GM12878 (cell line): ENCODE data around the gene KLHL5. TPM values are rescaled to one million over a fixed set of nuclear protein-coding genes. Genes with fewer than 3 reads are reported as not detected.

Experiments
- ATAC-seq: fragments of 200-7000 bp; cut with Tn5 transposase; 3 replicates; pipeline ENCODE4 v1.9.1; 2020; ENCODE audit warnings: mild to moderate bottlenecking, moderate library complexity
- BruUV-seq: library from RNA; stranded (reverse); fragments of 400-500 nt; replicated peaks from 2 replicates; lab custom pipeline; 2021; lab: Mats Ljungman, UMichigan
- CTCF ChIA-PET: fragments of 300-600 bp; sonication (Branson Sonifier 250); formaldehyde crosslinking; extraction: SDS; loops from one replicate; lab custom pipeline; 2021; ENCODE audit warnings: inconsistent platforms; lab: Yijun Ruan, JAX
- POLR2A ChIA-PET: fragments of 350-600 bp; formaldehyde crosslinking; extraction: SDS; loops from one replicate; lab custom pipeline; 2021; ENCODE audit warnings: inconsistent platforms; lab: Charles Lee
- RAD21 ChIA-PET: fragments of 300-600 bp; sonication (Branson Sonifier 250); formaldehyde crosslinking; loops from one replicate; lab custom pipeline; 2023; ENCODE audit warnings: antibody characterized with exemption; ENCODE audit not compliant: unreplicated experiment; lab: Charles Lee
- SMC1A ChIA-PET: fragments of 300-600 bp; sonication (Branson Sonifier 250); formaldehyde crosslinking; loops from one replicate; lab custom pipeline; 2023; ENCODE audit not compliant: unreplicated experiment, uncharacterized antibody; lab: Charles Lee
- DNase-seq: peaks from one replicate; pipeline ENCODE4 v3.0.0-alpha.2; 2011; ENCODE audit warnings: low read depth, low spot score
- FAIRE-seq: peaks from 3 replicates; lab custom pipeline; 2011; peaks lifted over from hg19 to GRCh38; lab: Jason Lieb, UNC
- H2AFZ ChIP-seq: 2 replicates; pipeline ENCODE4 v1.6.0; 2011; ENCODE audit warnings: low read depth, low read length, control low read depth; ENCODE audit not compliant: control insufficient read depth
- H3K27ac ChIP-seq: 2 replicates; pipeline ENCODE4 v1.5.1; 2011; ENCODE audit warnings: control low read depth; ENCODE audit not compliant: control insufficient read depth, insufficient read depth
- H3K27me3 ChIP-seq, 2 experiments: replicated peaks in 1 of 2; 2 replicates each; pipeline versions ENCODE4 v1.6.0 to v1.6.1; 2011; ENCODE audit warnings: low read length in 1 of 2; ENCODE audit not compliant: control insufficient read depth in 2 of 2, insufficient read depth in 2 of 2
- H3K36me3 ChIP-seq, 2 experiments: 2 replicates each; pipeline ENCODE4 v1.5.1; 2011; ENCODE audit warnings: low read length in 1 of 2; ENCODE audit not compliant: control insufficient read depth in 2 of 2, insufficient read depth in 2 of 2
- H3K4me1 ChIP-seq: 2 replicates; pipeline ENCODE4 v1.6.1; 2011; ENCODE audit warnings: mild to moderate bottlenecking, low read length, moderate library complexity, mixed read lengths; ENCODE audit not compliant: control insufficient read depth, insufficient read depth
- H3K4me2 ChIP-seq: 2 replicates; pipeline ENCODE4 v1.6.0; 2011; ENCODE audit warnings: control low read depth; ENCODE audit not compliant: control insufficient read depth, insufficient read depth
- H3K4me3 ChIP-seq: fragments of 200-600 bp; sonication (generic); 2 replicates; pipeline ENCODE4 v1.5.1; 2016
- H3K79me2 ChIP-seq: 2 replicates; pipeline ENCODE4 v1.6.0; 2011; ENCODE audit warnings: low read length; ENCODE audit not compliant: control insufficient read depth, insufficient read depth
- H3K9ac ChIP-seq: 2 replicates; pipeline ENCODE4 v1.8.0; 2011; ENCODE audit warnings: low read length, control low read depth, mixed read lengths; ENCODE audit not compliant: control insufficient read depth, insufficient read depth
- H3K9me3 ChIP-seq: replicated peaks from 3 replicates; pipeline ENCODE4 v1.5.1; 2011; ENCODE audit warnings: mild to moderate bottlenecking, low read length; ENCODE audit not compliant: control insufficient read depth, insufficient read depth
- H4K20me1 ChIP-seq: 2 replicates; pipeline ENCODE4 v1.6.0; 2011; ENCODE audit not compliant: control insufficient read depth, insufficient read depth
- ATF3 ChIP-seq: IDR thresholded peaks from 2 replicates; pipeline ENCODE4 v1.6.1; 2011; ENCODE audit warnings: low read depth, mild to moderate bottlenecking, low read length, moderate library complexity, borderline replicate concordance; ENCODE audit errors: extremely low read depth
- ATF7 ChIP-seq: fragments of 450-650 bp; IDR thresholded peaks from 2 replicates; pipeline ENCODE4 v1.6.1; 2016; ENCODE audit warnings: low read depth, mild to moderate bottlenecking
- EED ChIP-seq: sonication (generic); IDR thresholded peaks from 2 replicates; pipeline ENCODE4 v1.6.1; 2016; ENCODE audit warnings: antibody characterized with exemption, low read depth
- IRF5 ChIP-seq: fragments of 450-650 bp; IDR thresholded peaks from 2 replicates; pipeline ENCODE4 v1.6.1; 2017; ENCODE audit warnings: borderline replicate concordance
- NFYB ChIP-seq: IDR thresholded peaks from 2 replicates; pipeline ENCODE4 v1.6.1; 2011; ENCODE audit warnings: low read depth, mild to moderate bottlenecking, low read length, improper control_type of control experiment, moderate library complexity; ENCODE audit not compliant: insufficient read depth
- PAX8 ChIP-seq: fragments of 450-650 bp; IDR thresholded peaks from 2 replicates; pipeline ENCODE4 v1.6.1; 2017; ENCODE audit warnings: mild to moderate bottlenecking, moderate library complexity
- SIX5 ChIP-seq: IDR thresholded peaks from 2 replicates; pipeline ENCODE4 v1.6.1; 2011; ENCODE audit warnings: mild to moderate bottlenecking, low read depth, low read length, moderate library complexity; ENCODE audit not compliant: severe bottlenecking
- TCF3 ChIP-seq: IDR thresholded peaks from 2 replicates; pipeline ENCODE4 v1.6.1; 2012; ENCODE audit warnings: low read depth, mild to moderate bottlenecking, low read length, borderline replicate concordance; ENCODE audit not compliant: insufficient read depth
- USF1 ChIP-seq: IDR thresholded peaks from 2 replicates; pipeline ENCODE4 v1.6.1; 2011; ENCODE audit warnings: borderline replicate concordance, low read depth, mild to moderate bottlenecking, moderate library complexity, mixed read lengths, low read length; ENCODE audit not compliant: insufficient read depth; ENCODE audit errors: extremely low read length
- WGBS: methylation state at CpG from one replicate; pipeline ENCODE4 v1.1.6; 2016; ENCODE audit warnings: low lambda C conversion rate; ENCODE audit not compliant: insufficient replicate concordance, insufficient coverage; ENCODE audit errors: missing lambda C conversion rate; 5-methylcytosine and 5-hydroxymethylcytosine counted together
- in situ Hi-C: fragments of 300-500 bp; cut with MboI; formaldehyde crosslinking; loops from 9 replicates; pipeline ENCODE4 v1.14.3; 2018; ENCODE audit warnings: mixed read lengths
- intact Hi-C: fragments of 100-400 bp; cut with micrococcal nuclease; formaldehyde crosslinking; loops from one replicate; pipeline ENCODE4 v1.14.2; 2022; ENCODE audit not compliant: unreplicated experiment
- polyA plus RNA-seq, 11 experiments: library from polyadenylated mRNA; depleted of rRNA in 4 of 11; unstranded in 6 of 11; stranded (reverse) in 5 of 11; fragments of >200 nt; fragmentation: Nextera tagmentation in 4 of 11; fragmentation: Illumina TruSeq in 1 of 11; extraction: Ambion mirVana in 4 of 11; extraction: Trizol in 1 of 11; gene quantifications; 1 replicate in 1 of 11; 2 replicates in 10 of 11; pipeline versions ENCODE4 v1.2.1 to v1.2.3, GENCODE V29; 2011 to 2016; ENCODE audit warnings: inconsistent platforms in 2 of 11, missing spikeins in 2 of 11, low read depth in 1 of 11
- total RNA-seq, 4 experiments: library from RNA; depleted of rRNA in 3 of 4; stranded (reverse); fragments of >200 nt in 3 of 4; fragmentation: Illumina TruSeq in 1 of 4; extraction: Trizol in 1 of 4; gene quantifications; 2 replicates each; pipeline versions ENCODE4 v1.2.1 to v1.2.3, GENCODE V29; 2013 to 2021

The KLHL5 gene
- total and polyA plus RNA-seq, 10 of the 15 experiments (the other 5 are each of a cell fraction or from before 2014, with no cell fraction given) = 4.7 to 27.3 (median 12.6) TPM

- Histone ChIP-seq H3K9me3 (peaks cover 8% of the 10 kb centered on the region), H3K36me3 (no peaks in the 10 kb centered on the region; a peak in 1 of 4 replicates), H3K4me3 (no peak overlapping the region), H2AFZ (no peak overlapping the region), H3K4me2 (no peak overlapping the region), H4K20me1 (no peaks in the 10 kb centered on the region), H3K27ac (no peak overlapping the region), H3K9ac (no peak overlapping the region), H3K4me1 (no peaks in the 10 kb centered on the region), H3K27me3 (no peaks in the 10 kb centered on the region), H3K79me2 (no peaks in the 10 kb centered on the region)
- no TSS peak for BruUV-seq
- intact Hi-C loops = no loop called here
- in situ Hi-C loops = no loop called here
- CTCF ChIA-PET = interaction anchor here (0.9 kb wide), 1 partner anchor 120 kb away, joined by 3 read pairs; no protein-coding TSS in a partner anchor
- no peak for DNase-seq
- POLR2A ChIA-PET = interaction anchor here (1.0 kb wide), 1 partner anchor 25 kb away, joined by 3 read pairs; no protein-coding TSS in a partner anchor
- 98% methylated on average over 2 of the region's 2 CpGs for WGBS
- no peak for ATAC-seq
- SMC1A ChIA-PET = no interaction called here
- RAD21 ChIA-PET = no interaction called here
- no peak for TF ChIP-seq NFYB
- no peak for TF ChIP-seq TCF3
- no peak for TF ChIP-seq EED
- TF ChIP-seq PAX8 = no peak
- no peak for TF ChIP-seq ATF3
- no peak for TF ChIP-seq IRF5
- TF ChIP-seq ATF7 = no peak
- no peak for TF ChIP-seq SIX5
- no peak for TF ChIP-seq USF1
- no peak for FAIRE-seq
Observed at GRCh38 chr4:39014028-39014427, 48.0 kb upstream of the KLHL5 start.
